H9 (cell line): ENCODE measurements around the gene RIMBP2. TPM values are rescaled to one million over a fixed set of nuclear protein-coding genes. Genes with fewer than 3 reads are reported as not detected.

Source experiments
- DNase-seq: peaks from one replicate; pipeline ENCODE4 v3.0.0-alpha.2; 2017
- H2AFZ ChIP-seq: one replicate; pipeline ENCODE4 v1.6.1; 2013; ENCODE audit warnings: mild to moderate bottlenecking, low read length, control low read depth, moderate library complexity
- H2AK5ac ChIP-seq: 2 replicates; pipeline ENCODE4 v1.6.1; 2013; ENCODE audit warnings: low read length, control low read depth, mixed read lengths; ENCODE audit not compliant: insufficient read length
- H2BK120ac ChIP-seq: one replicate; pipeline ENCODE4 v1.6.1; 2013; ENCODE audit warnings: low read depth, mild to moderate bottlenecking, low read length, control low read depth, inconsistent platforms; ENCODE audit not compliant: poor library complexity, severe bottlenecking
- H2BK12ac ChIP-seq: 2 replicates; pipeline ENCODE4 v1.6.1; 2013; ENCODE audit warnings: low read length, control low read depth, mixed read lengths, low read depth; ENCODE audit not compliant: insufficient read length
- H2BK15ac ChIP-seq: 2 replicates; pipeline ENCODE4 v1.6.1; 2013; ENCODE audit warnings: low read depth, low read length, control low read depth
- H2BK20ac ChIP-seq: one replicate; pipeline ENCODE4 v1.6.1; 2013; ENCODE audit warnings: low read depth, mild to moderate bottlenecking, low read length, control low read depth, inconsistent platforms; ENCODE audit not compliant: poor library complexity, severe bottlenecking
- H2BK5ac ChIP-seq: 2 replicates; pipeline ENCODE4 v1.6.1; 2013; ENCODE audit warnings: low read length, control low read depth, mixed read lengths; ENCODE audit not compliant: insufficient read length
- H3K14ac ChIP-seq: 2 replicates; pipeline ENCODE4 v1.6.1; 2013; ENCODE audit warnings: low read length, control low read depth; ENCODE audit not compliant: insufficient read depth
- H3K18ac ChIP-seq: 2 replicates; pipeline ENCODE4 v1.6.1; 2013; ENCODE audit warnings: low read depth, mild to moderate bottlenecking, mixed read lengths, low read length, control low read depth; ENCODE audit not compliant: insufficient read length
- H3K23ac ChIP-seq: 2 replicates; pipeline ENCODE4 v1.6.1; 2013; ENCODE audit warnings: low read length, control low read depth, mixed read lengths, low read depth; ENCODE audit not compliant: insufficient read length
- H3K23me2 ChIP-seq: 2 replicates; pipeline ENCODE4 v1.6.1; 2013; ENCODE audit warnings: low read depth, mild to moderate bottlenecking, mixed read lengths, low read length, control low read depth; ENCODE audit not compliant: insufficient read length, poor library complexity, severe bottlenecking
- H3K27ac ChIP-seq: 2 replicates; pipeline ENCODE4 v1.5.1; 2013; ENCODE audit warnings: low read length, control low read depth, mixed read lengths, low read depth; ENCODE audit not compliant: insufficient read length
- H3K27me3 ChIP-seq: 2 replicates; pipeline ENCODE4 v1.6.1; 2013; ENCODE audit warnings: low read length, control low read depth, inconsistent platforms; ENCODE audit not compliant: insufficient read depth
- H3K4ac ChIP-seq: 2 replicates; pipeline ENCODE4 v1.6.1; 2013; ENCODE audit warnings: low read depth, mild to moderate bottlenecking, control low read depth, inconsistent platforms, low read length, moderate library complexity
- H3K4me1 ChIP-seq: 2 replicates; pipeline ENCODE4 v1.6.1; 2013; ENCODE audit warnings: low read length, control low read depth, inconsistent platforms; ENCODE audit not compliant: insufficient read depth
- H3K4me2 ChIP-seq: 2 replicates; pipeline ENCODE4 v1.6.1; 2013; ENCODE audit warnings: low read length, control low read depth, mixed read lengths; ENCODE audit not compliant: insufficient read length, insufficient read depth
- H3K56ac ChIP-seq: 2 replicates; pipeline ENCODE4 v1.6.1; 2013; ENCODE audit warnings: low read depth, mild to moderate bottlenecking, mixed read lengths, low read length, control low read depth; ENCODE audit not compliant: insufficient read length
- H3K79me1 ChIP-seq: 2 replicates; pipeline ENCODE4 v1.6.1; 2013; ENCODE audit warnings: low read depth, mild to moderate bottlenecking, moderate library complexity, low read length, control low read depth, inconsistent platforms; ENCODE audit not compliant: insufficient read depth, poor library complexity, severe bottlenecking
- H3K79me2 ChIP-seq: 2 replicates; pipeline ENCODE4 v1.6.1; 2013; ENCODE audit warnings: low read length, control low read depth, inconsistent platforms; ENCODE audit not compliant: insufficient read depth
- H3K9ac ChIP-seq: 2 replicates; pipeline ENCODE4 v1.6.1; 2013; ENCODE audit warnings: low read length, control low read depth, mixed read lengths; ENCODE audit not compliant: insufficient read length; ENCODE audit errors: extremely low read depth
- H3K9me3 ChIP-seq: one replicate; pipeline ENCODE4 v1.6.1; 2013; ENCODE audit warnings: low read depth, low read length, inconsistent platforms; ENCODE audit not compliant: control insufficient read depth
- H3T11ph ChIP-seq: one replicate; pipeline ENCODE4 v1.6.1; 2013; ENCODE audit warnings: mild to moderate bottlenecking, low read length, control low read depth, inconsistent platforms
- H4K20me1 ChIP-seq: one replicate; pipeline ENCODE4 v1.6.1; 2013; ENCODE audit not compliant: control insufficient read depth, insufficient read length, insufficient read depth
- H4K5ac ChIP-seq: 2 replicates; pipeline ENCODE4 v1.6.1; 2013; ENCODE audit warnings: low read depth, mild to moderate bottlenecking, mixed read lengths, low read length, control low read depth; ENCODE audit not compliant: insufficient read length
- H4K8ac ChIP-seq: replicated peaks from 2 replicates; pipeline ENCODE4 v1.6.1; 2013; ENCODE audit warnings: low read length, control low read depth, mixed read lengths, low read depth; ENCODE audit not compliant: insufficient read length
- H4K91ac ChIP-seq: 2 replicates; pipeline ENCODE4 v1.6.1; 2013; ENCODE audit warnings: low read depth, mild to moderate bottlenecking, moderate library complexity, mixed read lengths, low read length, control low read depth; ENCODE audit not compliant: insufficient read length
- H3K27ac Mint-ChIP-seq, 3 experiments: 2 replicates in 2 of 3; 3 replicates in 1 of 3; pipeline ENCODE4 v1.8.0; 2020 to 2021; ENCODE audit warnings: mixed read lengths in 3 of 3, mild to moderate bottlenecking in 1 of 3, moderate library complexity in 1 of 3
- H3K27me3 Mint-ChIP-seq: 2 replicates; pipeline ENCODE4 v1.8.0; 2021; ENCODE audit warnings: low read depth, mild to moderate bottlenecking, moderate library complexity, mixed read lengths
- H3K36me3 Mint-ChIP-seq, 3 experiments: 2 replicates in 2 of 3; 3 replicates in 1 of 3; pipeline ENCODE4 v1.8.0; 2020 to 2021; ENCODE audit warnings: low read depth in 3 of 3, mixed read lengths in 3 of 3; ENCODE audit not compliant: insufficient read depth in 1 of 3
- H3K4me1 Mint-ChIP-seq, 2 experiments: 2 replicates each; pipeline ENCODE4 v1.8.0; 2020; ENCODE audit warnings: mixed read lengths in 2 of 2
- H3K4me3 Mint-ChIP-seq, 2 experiments: 2 replicates in 1 of 2; 3 replicates in 1 of 2; pipeline ENCODE4 v1.8.0; 2020 to 2021; ENCODE audit warnings: mild to moderate bottlenecking in 2 of 2, mixed read lengths in 2 of 2, moderate library complexity in 1 of 2
- H3K9me3 Mint-ChIP-seq, 2 experiments: 2 replicates in 1 of 2; 3 replicates in 1 of 2; pipeline ENCODE4 v1.8.0; 2020; ENCODE audit warnings: mild to moderate bottlenecking in 2 of 2, mixed read lengths in 2 of 2, moderate library complexity in 1 of 2
- CTCF ChIP-seq: fragments of 200-600 bp; sonication (generic); conservative IDR thresholded peaks from 3 replicates; pipeline ENCODE4 v1.8.0; 2021; ENCODE audit warnings: antibody characterized with exemption, mild to moderate bottlenecking
- WGBS: extraction: QIAGEN DNeasy Blood & Tissue Kit; methylation state at CpG from one replicate; pipeline ENCODE4 v1.1.7; 2013; ENCODE audit warnings: missing lambda C conversion rate, low lambda C conversion rate, mixed read lengths; ENCODE audit not compliant: insufficient read length; ENCODE audit errors: extremely low coverage; 5-methylcytosine and 5-hydroxymethylcytosine counted together
- total RNA-seq: library from RNA; stranded (reverse); gene quantifications from 2 replicates; pipeline ENCODE4 v1.2.1, GENCODE V29; 2021

RIMBP2 gene
- total RNA-seq, 1 experiment from 2014 or later, result 0.70 TPM

- no peak overlapping the region for H2BK20ac ChIP-seq
- H3K27ac ChIP-seq, result no peak overlapping the region
- no peak overlapping the region for H3K27ac Mint-ChIP-seq
- no peak overlapping the region for H3K4ac ChIP-seq
- no peaks in the 10 kb centered on the region for H3K79me2 ChIP-seq
- H2BK5ac ChIP-seq, result no peak overlapping the region
- H2AFZ ChIP-seq, result no peak overlapping the region
- no peaks in the 10 kb centered on the region for H3K79me1 ChIP-seq
- H3K23me2 ChIP-seq, result peaks cover 27% of the 10 kb centered on the region
- no peak overlapping the region for H3K56ac ChIP-seq
- no peak overlapping the region for H3T11ph ChIP-seq
- no peak overlapping the region for H2BK15ac ChIP-seq
- H3K4me1 ChIP-seq, result no peaks in the 10 kb centered on the region
- H4K91ac ChIP-seq, result no peak overlapping the region
- H3K9me3 Mint-ChIP-seq, result peaks cover 0 to 3% of the 10 kb centered on the region in 2 experiments; a peak in 2 of 5 replicates
- no peak overlapping the region for H3K4me3 Mint-ChIP-seq
- H2BK120ac ChIP-seq, result no peak overlapping the region
- H3K14ac ChIP-seq, result no peak overlapping the region
- H3K9ac ChIP-seq, result no peak overlapping the region
- no peak for DNase-seq
- no peaks in the 10 kb centered on the region for H4K20me1 ChIP-seq
- H4K5ac ChIP-seq, result no peak overlapping the region
- H3K4me1 Mint-ChIP-seq, result peaks cover 21 to 35% of the 10 kb centered on the region in 2 experiments
- no peak for TF ChIP-seq CTCF
- H2AK5ac ChIP-seq, result no peak overlapping the region
- H3K9me3 ChIP-seq, result no peaks in the 10 kb centered on the region
- no peak overlapping the region for H4K8ac ChIP-seq
- H3K36me3 Mint-ChIP-seq, result peaks cover 0 to under 1% (median 0%) of the 10 kb centered on the region in 3 experiments; a peak in 1 of 7 replicates
- no peak overlapping the region for H2BK12ac ChIP-seq
- peaks cover 88% of the 10 kb centered on the region for H3K27me3 Mint-ChIP-seq
- no CpG with 5 or more reads among the region's 20 CpGs for WGBS
- no peak overlapping the region for H3K23ac ChIP-seq
- no peak overlapping the region for H3K18ac ChIP-seq
- no peak overlapping the region for H3K4me2 ChIP-seq
- peaks cover 37% of the 10 kb centered on the region for H3K27me3 ChIP-seq
Observed at GRCh38 chr12:130712346-130713065, 3.6 kb downstream of the RIMBP2 start.
